Ectodermal cell (in vitro differentiated cells): ENCODE data around the gene TRAPPC6A.

Source experiments
- H3K27ac ChIP-seq: 2 replicates; pipeline ENCODE4 v1.7.0; 2013; ENCODE audit warnings: mild to moderate bottlenecking, low read depth, low read length; ENCODE audit not compliant: insufficient read depth, poor library complexity, severe bottlenecking
- H3K27me3 ChIP-seq: 2 replicates; pipeline ENCODE4 v1.7.0; 2013; ENCODE audit warnings: mild to moderate bottlenecking, low read length; ENCODE audit not compliant: insufficient read depth, control insufficient read depth, poor library complexity, severe bottlenecking
- H3K36me3 ChIP-seq: one replicate; pipeline ENCODE4 v1.7.0; 2013; ENCODE audit warnings: low read length; ENCODE audit not compliant: control insufficient read depth, insufficient read depth
- H3K4me1 ChIP-seq: one replicate; pipeline ENCODE4 v1.7.0; 2013; ENCODE audit warnings: low read length; ENCODE audit not compliant: control insufficient read depth, insufficient read depth
- H3K4me3 ChIP-seq: 2 replicates; pipeline ENCODE4 v1.7.0; 2013; ENCODE audit warnings: low read depth, low read length, control low read depth; ENCODE audit not compliant: insufficient read depth
- H3K9me3 ChIP-seq: 2 replicates; pipeline ENCODE4 v1.7.0; 2013; ENCODE audit warnings: mild to moderate bottlenecking, low read length, moderate library complexity; ENCODE audit not compliant: control insufficient read depth
- WGBS, 2 experiments: methylation state at CpG; one replicate each; pipeline ENCODE4 v1.1.7; 2013; ENCODE audit warnings: missing lambda C conversion rate in 2 of 2; 5-methylcytosine and 5-hydroxymethylcytosine counted together

The TRAPPC6A gene

GRCh38 chr19:45163751-45164460 is 14.1 kb downstream of the TRAPPC6A start:
- Histone ChIP-seq H3K36me3 (no peaks in the 10 kb centered on the region), H3K4me3 (no peak overlapping the region), H3K9me3 (no peaks in the 10 kb centered on the region), H3K4me1 (peaks cover 7% of the 10 kb centered on the region), H3K27ac (no peak overlapping the region), H3K27me3 (peaks cover 9% of the 10 kb centered on the region)
- 92 to 93% methylated on average over 15 of the region's 15 CpGs for WGBS, 2 experiments

- peaks cover 9% of the 10 kb centered on the region for H3K27me3 ChIP-seq
- H3K4me1 ChIP-seq = peaks cover 7% of the 10 kb centered on the region
- no peak overlapping the region for H3K4me3 ChIP-seq
- H3K36me3 ChIP-seq = no peaks in the 10 kb centered on the region
- H3K9me3 ChIP-seq = no peaks in the 10 kb centered on the region
- no peak overlapping the region for H3K27ac ChIP-seq
- WGBS, 2 experiments = 91% methylated on average over 17 of the region's 17 CpGs
Measured at GRCh38 chr19:45163156-45163555, 14.9 kb downstream of the TRAPPC6A start.

- H3K4me1 ChIP-seq = peaks cover 7% of the 10 kb centered on the region
- H3K36me3 ChIP-seq = no peaks in the 10 kb centered on the region
- 92% methylated on average over 18 of the region's 18 CpGs for WGBS, 2 experiments
- H3K27me3 ChIP-seq = peaks cover 9% of the 10 kb centered on the region
- H3K9me3 ChIP-seq = no peaks in the 10 kb centered on the region
- H3K4me3 ChIP-seq = no peak overlapping the region
- H3K27ac ChIP-seq = no peak overlapping the region
Measured at GRCh38 chr19:45162608-45163143, 15.4 kb downstream of the TRAPPC6A start.

DNA sequence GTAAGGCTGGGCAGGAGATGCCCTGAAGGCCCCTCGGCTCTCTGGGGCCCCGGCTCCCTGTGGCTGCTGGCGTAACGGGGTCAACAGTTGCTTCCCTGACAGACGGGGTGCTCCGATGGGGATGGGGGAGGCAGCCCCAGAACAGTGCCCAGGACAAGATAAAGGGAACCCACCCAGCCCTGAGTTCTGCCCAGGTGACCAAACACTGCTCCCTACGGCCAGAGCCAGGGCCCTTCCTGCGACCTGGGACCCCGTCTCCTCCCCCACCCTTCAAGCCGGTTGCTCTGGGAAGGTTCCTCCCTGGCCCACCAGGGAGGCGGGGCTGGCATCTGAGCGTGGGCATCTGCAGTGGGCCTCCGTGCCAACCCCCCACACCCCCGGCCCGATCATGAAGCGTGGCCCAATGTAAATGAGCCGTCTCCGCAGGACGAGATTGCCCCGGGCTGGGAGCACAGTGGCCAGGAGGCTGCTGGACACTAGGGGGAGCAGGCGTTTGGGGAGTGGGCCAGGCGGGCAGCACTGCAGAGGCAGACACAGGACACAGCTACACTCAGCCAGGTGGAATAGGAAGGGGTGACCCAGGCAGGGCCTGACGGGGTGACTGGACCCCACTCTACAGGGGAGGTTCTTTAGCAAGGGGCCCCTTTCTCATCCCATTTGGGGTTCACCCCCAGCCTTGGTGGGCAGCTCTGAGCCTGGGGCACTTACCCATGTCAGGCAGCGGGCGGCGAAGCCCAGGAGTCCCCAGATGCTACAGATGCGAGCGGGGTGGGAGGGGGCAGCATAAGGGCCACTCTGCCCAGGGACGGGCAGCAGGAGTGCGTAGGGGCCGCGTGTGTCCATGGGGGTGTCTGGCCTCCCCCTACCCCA is 16.1 kb downstream of the TRAPPC6A start:
- peaks cover 6% of the 10 kb centered on the region for H3K4me1 ChIP-seq
- H3K9me3 ChIP-seq = no peaks in the 10 kb centered on the region
- no peak overlapping the region for H3K4me3 ChIP-seq
- no peaks in the 10 kb centered on the region for H3K36me3 ChIP-seq
- no peak overlapping the region for H3K27ac ChIP-seq
- H3K27me3 ChIP-seq = peaks cover 9% of the 10 kb centered on the region
- WGBS, 2 experiments = 49 to 50% methylated on average over 32 of the region's 32 CpGs

- Histone ChIP-seq H3K27me3 (peaks cover 9% of the 10 kb centered on the region), H3K4me3 (no peak within 1 kb of the TSS), H3K4me1 (no peaks in the 10 kb centered on the region), H3K9me3 (no peaks in the 10 kb centered on the region), H3K27ac (no peak within 1 kb of the TSS), H3K36me3 (no peaks in the 10 kb centered on the region)
- WGBS, 2 experiments = 81 to 82% methylated on average over 29 of the region's 29 CpGs
Measured at GRCh38 chr19:45160870-45161737, 16.9 kb downstream of the TRAPPC6A start, which contains the start of gene NKPD1. TSS of gene NKPD1 (minus strand) at chr19:45160982. CDS start at chr19:45160150, 832 bp downstream.

DNA sequence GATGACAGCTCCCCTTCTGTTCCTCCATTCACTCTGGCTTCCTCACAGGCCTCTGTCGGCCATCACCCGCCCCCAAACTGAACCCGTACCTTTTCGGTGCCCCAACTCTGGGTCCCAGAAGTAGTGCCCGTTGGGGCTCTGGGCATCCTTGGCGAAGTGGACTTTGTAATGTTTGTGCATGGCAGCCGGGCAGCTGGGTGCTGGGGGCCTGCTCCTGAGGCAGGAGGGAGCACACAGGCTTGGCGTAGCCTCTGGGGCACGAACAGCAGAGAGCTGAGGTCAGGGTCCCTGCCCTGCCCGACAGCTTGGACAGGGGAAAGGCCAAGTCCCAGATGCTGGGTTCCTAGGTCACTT is 18.1 kb downstream of the TRAPPC6A start:
- no peaks in the 10 kb centered on the region for H3K36me3 ChIP-seq
- H3K9me3 ChIP-seq = no peaks in the 10 kb centered on the region
- no peak overlapping the region for H3K27ac ChIP-seq
- no peaks in the 10 kb centered on the region for H3K4me1 ChIP-seq
- 91 to 94% methylated on average over 10 of the region's 10 CpGs for WGBS, 2 experiments
- peaks cover 19% of the 10 kb centered on the region for H3K27me3 ChIP-seq
- H3K4me3 ChIP-seq = no peak overlapping the region

DNA sequence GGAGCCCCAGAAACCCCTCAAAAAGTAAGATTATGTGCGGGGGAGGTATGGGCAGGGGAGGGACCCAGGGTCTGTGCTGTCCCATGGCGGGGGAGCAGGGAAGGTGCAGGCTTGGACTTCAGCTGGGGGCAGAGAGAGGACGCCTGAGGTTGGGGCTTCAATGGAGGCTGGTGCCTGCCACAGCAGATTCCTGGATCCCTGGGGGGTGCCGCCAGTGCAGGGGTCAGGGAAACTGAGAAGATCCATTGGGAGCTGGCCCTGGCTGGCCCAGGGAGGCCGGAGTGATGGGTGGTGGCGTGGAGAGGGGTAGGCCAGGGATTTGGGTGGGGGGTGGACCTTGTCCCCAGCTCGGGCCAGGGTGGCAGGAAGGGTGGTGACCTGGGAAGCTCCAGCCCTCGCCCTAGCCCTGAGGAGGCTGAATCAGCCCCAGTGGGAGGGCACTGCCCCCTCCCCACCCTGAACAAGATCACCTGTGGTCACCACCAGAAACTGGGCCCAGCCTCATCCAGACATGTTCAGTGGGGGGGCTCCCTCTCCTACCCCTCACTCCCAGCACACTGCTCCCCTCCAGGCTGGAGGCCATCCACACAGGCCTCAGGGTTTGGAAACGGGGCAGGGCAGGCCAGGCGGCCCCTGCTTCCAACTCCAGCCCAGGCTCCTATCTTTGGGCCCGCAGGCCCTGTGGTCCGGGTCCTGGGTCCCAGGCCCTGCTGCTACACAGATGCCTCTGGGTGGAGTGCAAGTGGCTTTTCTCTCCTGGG is 18.6 kb downstream of the TRAPPC6A start:
- Histone ChIP-seq H3K9me3 (no peaks in the 10 kb centered on the region), H3K27me3 (peaks cover 23% of the 10 kb centered on the region), H3K36me3 (no peaks in the 10 kb centered on the region), H3K27ac (no peak overlapping the region), H3K4me1 (peaks cover 1% of the 10 kb centered on the region), H3K4me3 (no peak overlapping the region)
- 89 to 90% methylated on average over 12 of the region's 12 CpGs for WGBS, 2 experiments

GRCh38 chr19:45158503-45159209 is 19.4 kb downstream of the TRAPPC6A start:
- Histone ChIP-seq H3K4me3 (no peak overlapping the region), H3K36me3 (no peaks in the 10 kb centered on the region), H3K9me3 (no peaks in the 10 kb centered on the region), H3K27ac (no peak overlapping the region), H3K27me3 (peaks cover 30% of the 10 kb centered on the region), H3K4me1 (peaks cover 8% of the 10 kb centered on the region)
- 93 to 94% methylated on average over 27 of the region's 27 CpGs for WGBS, 2 experiments

DNA sequence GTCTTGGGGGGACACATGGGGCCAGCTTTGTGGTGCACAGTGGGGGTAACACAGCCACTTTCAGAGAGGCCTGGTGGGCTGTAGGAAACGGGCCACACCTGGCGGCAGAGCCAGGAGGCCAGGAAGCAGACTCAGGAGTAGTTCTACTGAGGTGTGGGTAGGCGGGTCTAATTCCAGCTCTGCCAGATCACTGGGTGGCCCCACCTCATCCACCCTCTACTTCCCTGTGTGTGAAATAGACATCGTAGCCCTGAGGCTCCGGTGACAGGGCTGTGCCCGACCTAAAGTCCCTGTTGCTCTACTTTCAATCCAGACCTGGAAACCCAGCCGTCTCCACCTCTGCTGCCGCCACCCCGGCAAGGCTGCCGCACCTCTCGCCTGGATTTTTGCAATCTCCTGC is 21.3 kb downstream of the TRAPPC6A start:
- no peaks in the 10 kb centered on the region for H3K9me3 ChIP-seq
- H3K4me1 ChIP-seq = peaks cover 8% of the 10 kb centered on the region
- no peak overlapping the region for H3K4me3 ChIP-seq
- WGBS, 2 experiments = 88 to 89% methylated on average over 11 of the region's 11 CpGs
- H3K36me3 ChIP-seq = no peaks in the 10 kb centered on the region
- no peak overlapping the region for H3K27ac ChIP-seq
- H3K27me3 ChIP-seq = peaks cover 49% of the 10 kb centered on the region
